HepG2 (cell line): Measurements from ENCODE around the gene RPS17. TPM values are rescaled to one million over a fixed set of nuclear protein-coding genes. Genes with fewer than 3 reads are reported as not detected.

Experiments
- CBFB ChIP-seq: sonication (generic); formaldehyde crosslinking; IDR thresholded peaks from 2 replicates; pipeline ENCODE4 v1.4.0; 2020; ENCODE audit warnings: missing genetic modification reagents
- DMAP1 ChIP-seq: IDR thresholded peaks from 2 replicates; pipeline ENCODE4 v1.6.1; 2016
- FOXK2 ChIP-seq: fragments of 450-650 bp; IDR thresholded peaks from 2 replicates; pipeline ENCODE4 v1.6.1; 2016
- FOXO1 ChIP-seq: sonication (generic); formaldehyde crosslinking; IDR thresholded peaks from 2 replicates; pipeline ENCODE4 v1.4.0; 2020; ENCODE audit warnings: missing genetic modification reagents
- GATA4 ChIP-seq: sonication (generic); IDR thresholded peaks from 2 replicates; pipeline ENCODE4 v1.6.1; 2016; ENCODE audit warnings: antibody characterized with exemption, low read depth, borderline replicate concordance
- HDAC2 ChIP-seq: sonication (generic); formaldehyde crosslinking; IDR thresholded peaks from 2 replicates; pipeline ENCODE4 v1.4.0; 2020; ENCODE audit warnings: missing genetic modification reagents
- HDAC6 ChIP-seq: fragments of 200-600 bp; sonication (generic); IDR thresholded peaks from 2 replicates; pipeline ENCODE4 v1.7.0; 2017; ENCODE audit warnings: mild to moderate bottlenecking, antibody characterized with exemption, low read length, low read depth
- HHEX ChIP-seq: IDR thresholded peaks from 2 replicates; pipeline ENCODE4 v1.6.1; 2016; ENCODE audit warnings: control low read depth
- HIVEP1 ChIP-seq: sonication (generic); formaldehyde crosslinking; IDR thresholded peaks from 2 replicates; pipeline ENCODE4 v1.4.0; 2020; ENCODE audit warnings: mild to moderate bottlenecking, missing genetic modification reagents
- KLF9 ChIP-seq: IDR thresholded peaks from 2 replicates; pipeline ENCODE4 v1.6.1; 2016; ENCODE audit warnings: low read depth
- PCBP2 ChIP-seq: fragments of 200-400 bp; formaldehyde crosslinking; optimal IDR thresholded peaks from 2 replicates; pipeline ENCODE3; 2018; ENCODE audit warnings: low read length, low read depth; ENCODE audit not compliant: poor library complexity, severe bottlenecking
- PHF20 ChIP-seq: sonication (generic); formaldehyde crosslinking; IDR thresholded peaks from 2 replicates; pipeline ENCODE4 v1.5.0; 2020; ENCODE audit warnings: mild to moderate bottlenecking, missing genetic modification reagents
- RARG ChIP-seq: sonication (generic); formaldehyde crosslinking; IDR thresholded peaks from 2 replicates; pipeline ENCODE4 v1.4.0; 2020; ENCODE audit warnings: low read depth, mild to moderate bottlenecking, missing genetic modification reagents
- TBX3 ChIP-seq: fragments of 450-650 bp; IDR thresholded peaks from 2 replicates; pipeline ENCODE4 v1.6.1; 2017; ENCODE audit warnings: antibody characterized with exemption, mild to moderate bottlenecking, inconsistent platforms, borderline replicate concordance
- TOE1 ChIP-seq: sonication (generic); formaldehyde crosslinking; IDR thresholded peaks from 2 replicates; pipeline ENCODE4 v1.4.0; 2020; ENCODE audit warnings: mild to moderate bottlenecking, missing genetic modification reagents
- ZBTB20 ChIP-seq: sonication (generic); formaldehyde crosslinking; IDR thresholded peaks from 2 replicates; pipeline ENCODE4 v1.8.1; 2023; ENCODE audit warnings: missing genetic modification reagents, low read depth, mild to moderate bottlenecking, borderline replicate concordance
- ZFP1 ChIP-seq: IDR thresholded peaks from 2 replicates; pipeline ENCODE4 v1.6.1; 2016
- ZIK1 ChIP-seq: sonication (generic); formaldehyde crosslinking; IDR thresholded peaks from 2 replicates; pipeline ENCODE4 v1.5.0; 2020; ENCODE audit warnings: mild to moderate bottlenecking, low read depth, missing genetic modification reagents, borderline replicate concordance
- ZMAT3 ChIP-seq: sonication (generic); formaldehyde crosslinking; conservative IDR thresholded peaks from 2 replicates; pipeline ENCODE4 v1.7.0; 2021; ENCODE audit warnings: missing genetic modification reagents
- ZNF180 ChIP-seq: sonication (generic); formaldehyde crosslinking; IDR thresholded peaks from 2 replicates; pipeline ENCODE4 v1.4.0; 2020; ENCODE audit warnings: low read depth, missing genetic modification reagents, borderline replicate concordance
- ZNF552 ChIP-seq: sonication (generic); formaldehyde crosslinking; IDR thresholded peaks from 2 replicates; pipeline ENCODE4 v1.9.0; 2022; ENCODE audit warnings: missing genetic modification reagents, mild to moderate bottlenecking, borderline replicate concordance
- ZNF562 ChIP-seq: sonication (generic); formaldehyde crosslinking; IDR thresholded peaks from 2 replicates; pipeline ENCODE4 v1.8.0; 2022; ENCODE audit warnings: missing genetic modification reagents, borderline replicate concordance
- ZNF660 ChIP-seq: sonication (generic); formaldehyde crosslinking; IDR thresholded peaks from 2 replicates; pipeline ENCODE4 v1.5.1; 2020; ENCODE audit warnings: mild to moderate bottlenecking, low read depth, missing genetic modification reagents, borderline replicate concordance
- ZNF670 ChIP-seq: sonication (generic); formaldehyde crosslinking; IDR thresholded peaks from 2 replicates; pipeline ENCODE4 v1.8.0; 2022; ENCODE audit warnings: mild to moderate bottlenecking, missing genetic modification reagents, borderline replicate concordance
- ZNF674 ChIP-seq: sonication (generic); formaldehyde crosslinking; IDR thresholded peaks from 2 replicates; pipeline ENCODE4 v1.5.0; 2020; ENCODE audit warnings: low read depth, mild to moderate bottlenecking, missing genetic modification reagents
- ZNF724P ChIP-seq: sonication (generic); formaldehyde crosslinking; IDR thresholded peaks from 2 replicates; pipeline ENCODE4 v1.8.0; 2022; ENCODE audit warnings: missing genetic modification reagents, borderline replicate concordance
- ZNF790 ChIP-seq: sonication (generic); formaldehyde crosslinking; IDR thresholded peaks from 2 replicates; pipeline ENCODE4 v1.8.0; 2022; ENCODE audit warnings: missing genetic modification reagents, mild to moderate bottlenecking, borderline replicate concordance
- ZNF83 ChIP-seq: sonication (generic); formaldehyde crosslinking; IDR thresholded peaks from 2 replicates; pipeline ENCODE4 v1.4.0; 2020; ENCODE audit warnings: missing genetic modification reagents, mild to moderate bottlenecking, borderline replicate concordance
- polyA plus RNA-seq, 8 experiments: library from polyadenylated mRNA; depleted of rRNA in 3 of 8; stranded (reverse) in 7 of 8; unstranded in 1 of 8; fragments of >200 nt; fragmentation: Illumina TruSeq in 4 of 8; extraction: Trizol in 4 of 8; gene quantifications; 2 replicates each; pipeline versions ENCODE4 v1.2.1 to v1.2.3, GENCODE V29; 2011 to 2016; ENCODE audit warnings: low read depth in 4 of 8, missing spikeins in 1 of 8, mixed read lengths in 1 of 8; ENCODE audit not compliant: insufficient read depth in 1 of 8
- total RNA-seq, 5 experiments: library from RNA; depleted of rRNA; stranded (reverse); fragments of >200 nt; fragmentation: Illumina TruSeq; extraction: Trizol; gene quantifications; 2 replicates each; pipeline ENCODE4 v1.2.3, GENCODE V29; 2016; ENCODE audit warnings: low read depth in 1 of 5
- TF ChIP-seq, protein P1 (sequence below): sonication (generic); formaldehyde crosslinking; IDR thresholded peaks from 2 replicates; pipeline ENCODE4 v1.4.0; 2020; ENCODE audit warnings: missing genetic modification reagents; ENCODE audit errors: not compliant biosample characterization
- TF ChIP-seq, protein P2 (sequence below): sonication (generic); formaldehyde crosslinking; IDR thresholded peaks from 2 replicates; pipeline ENCODE4 v1.4.0; 2020; ENCODE audit warnings: missing genetic modification reagents, borderline replicate concordance

RPS17 gene
- total and polyA plus RNA-seq, 2 of the 13 experiments (the other 11 are each of a cell fraction or from before 2014, with no cell fraction given): 2,570 to 5,021 TPM

DNA sequence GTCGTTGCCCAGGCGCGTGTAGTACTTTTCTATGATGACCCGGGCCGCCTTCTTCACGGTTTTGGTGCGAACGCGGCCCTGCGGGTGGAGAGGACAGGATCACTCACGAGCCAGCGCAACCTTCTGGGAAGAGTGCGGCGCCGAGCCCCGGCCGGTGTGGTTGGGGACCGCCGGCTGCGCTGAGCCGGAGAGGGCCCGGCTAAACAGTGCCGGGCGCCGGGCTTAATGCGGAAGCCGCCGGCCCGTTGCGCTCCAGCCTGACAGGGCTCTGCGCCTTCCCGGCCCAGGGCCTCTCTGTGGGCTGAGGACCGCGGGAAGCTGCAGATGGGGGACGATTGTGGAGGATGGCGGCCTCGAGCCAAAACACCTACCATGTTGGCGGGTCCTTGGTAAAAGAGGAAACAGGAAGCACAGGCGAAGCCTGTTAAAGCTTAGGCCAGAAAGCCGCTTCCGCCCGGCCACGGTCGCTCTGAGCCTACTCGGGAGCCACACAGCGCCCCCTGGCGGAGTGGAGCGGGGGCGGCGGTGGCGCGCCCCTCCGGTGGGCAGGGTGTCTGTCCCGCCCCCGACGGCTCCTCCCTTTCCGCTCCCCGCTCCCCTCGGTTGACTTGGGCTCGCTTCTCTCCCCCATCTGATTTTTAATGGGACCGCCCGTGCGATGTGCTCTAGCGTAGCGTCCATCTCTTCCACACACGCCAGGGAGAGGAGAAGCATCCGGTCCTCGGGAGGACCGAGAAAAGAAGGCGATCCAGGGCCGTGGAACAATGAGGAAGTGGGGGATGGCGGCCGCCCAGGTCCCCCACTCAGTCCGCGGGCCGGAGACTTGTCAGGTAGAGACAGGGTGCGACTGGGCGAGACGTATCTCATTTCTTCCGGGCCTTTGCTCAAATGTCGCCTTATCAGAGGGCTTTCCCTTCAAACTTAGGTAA is at the start of gene RPS17 (continued):
- 0 out of 2 replicates have a peak, but pooled peaks have one; percentile 14 for TF ChIP-seq ZBTB20 (CRISPR knock-in tag)
- TF ChIP-seq ZIK1 (CRISPR knock-in tag): no peak; the same call in 1 of the 2 replicates
- TF ChIP-seq GATA4: peak; percentile 59; the same call in 1 of the 2 replicates
- TF ChIP-seq HIVEP1 (CRISPR knock-in tag): no peak
- peak; percentile 94 for TF ChIP-seq PHF20 (CRISPR knock-in tag)
- TF ChIP-seq ZNF660: no peak
- no peak for TF ChIP-seq ZNF674 (CRISPR knock-in tag)
- peak; percentile 81 for TF ChIP-seq ZNF790
- peak; percentile 47; the same call in 1 of the 2 replicates for TF ChIP-seq TOE1 (CRISPR knock-in tag)
- TF ChIP-seq ZNF552 (CRISPR knock-in tag): peak; percentile 38; the same call in 1 of the 2 replicates
- TF ChIP-seq TBX3: no peak
- TF ChIP-seq ZMAT3 (CRISPR knock-in tag): no peak; the same call in 1 of the 2 replicates
- TF ChIP-seq ZNF180 (CRISPR knock-in tag): no peak
- TF ChIP-seq, protein P1, sequence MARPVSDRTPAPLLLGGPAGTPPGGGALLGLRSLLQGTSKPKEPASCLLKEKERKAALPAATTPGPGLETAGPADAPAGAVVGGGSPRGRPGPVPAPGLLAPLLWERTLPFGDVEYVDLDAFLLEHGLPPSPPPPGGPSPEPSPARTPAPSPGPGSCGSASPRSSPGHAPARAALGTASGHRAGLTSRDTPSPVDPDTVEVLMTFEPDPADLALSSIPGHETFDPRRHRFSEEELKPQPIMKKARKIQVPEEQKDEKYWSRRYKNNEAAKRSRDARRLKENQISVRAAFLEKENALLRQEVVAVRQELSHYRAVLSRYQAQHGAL (CRISPR knock-in tag): peak; percentile 84
- TF ChIP-seq ZNF724P (CRISPR knock-in tag): no peak; the same call in 1 of the 2 replicates
- no peak for TF ChIP-seq PCBP2
- no peak for TF ChIP-seq HHEX
- TF ChIP-seq, protein P2, sequence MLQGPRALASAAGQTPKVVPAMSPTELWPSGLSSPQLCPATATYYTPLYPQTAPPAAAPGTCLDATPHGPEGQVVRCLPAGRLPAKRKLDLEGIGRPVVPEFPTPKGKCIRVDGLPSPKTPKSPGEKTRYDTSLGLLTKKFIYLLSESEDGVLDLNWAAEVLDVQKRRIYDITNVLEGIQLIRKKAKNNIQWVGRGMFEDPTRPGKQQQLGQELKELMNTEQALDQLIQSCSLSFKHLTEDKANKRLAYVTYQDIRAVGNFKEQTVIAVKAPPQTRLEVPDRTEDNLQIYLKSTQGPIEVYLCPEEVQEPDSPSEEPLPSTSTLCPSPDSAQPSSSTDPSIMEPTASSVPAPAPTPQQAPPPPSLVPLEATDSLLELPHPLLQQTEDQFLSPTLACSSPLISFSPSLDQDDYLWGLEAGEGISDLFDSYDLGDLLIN: 0 out of 2 replicates have a peak, but pooled peaks have one; percentile 22
- TF ChIP-seq CBFB: peak; percentile 75; the same call in 1 of the 2 replicates
- no peak for TF ChIP-seq ZNF562 (CRISPR knock-in tag)
- TF ChIP-seq DMAP1: peak; percentile 98
- peak; percentile 67; the same call in 1 of the 2 replicates for TF ChIP-seq FOXO1 (CRISPR knock-in tag)
- no peak for TF ChIP-seq RARG (CRISPR knock-in tag)
- 0 out of 2 replicates have a peak, but pooled peaks have one; percentile 74 for TF ChIP-seq ZNF670 (CRISPR knock-in tag)
- no peak for TF ChIP-seq HDAC6
- peak; percentile 70; the same call in 1 of the 2 replicates for TF ChIP-seq KLF9 (CRISPR knock-in tag)
- no peak for TF ChIP-seq ZNF83 (CRISPR knock-in tag)
- peak; percentile 59; the same call in 1 of the 2 replicates for TF ChIP-seq ZFP1 (CRISPR knock-in tag)
- peak; percentile 44 for TF ChIP-seq FOXK2
- peak; percentile 72 for TF ChIP-seq HDAC2 (CRISPR knock-in tag)
